GM12878 (cell line): ENCODE measurements around the gene SPATA46.

Experiments
- BHLHE40 ChIP-seq, 2 experiments: fragments of 450-650 bp in 1 of 2; IDR thresholded peaks; 2 replicates each; pipeline ENCODE4 v1.6.1; 2011 to 2017; ENCODE audit warnings: low read depth in 2 of 2, borderline replicate concordance in 1 of 2, improper control_type of control experiment in 1 of 2, low read length in 1 of 2, mild to moderate bottlenecking in 1 of 2
- CREM ChIP-seq: IDR thresholded peaks from 2 replicates; pipeline ENCODE4 v1.6.1; 2014; ENCODE audit warnings: antibody characterized with exemption, low read depth
- EGR1 ChIP-seq, 2 experiments: IDR thresholded peaks; 1 replicate in 1 of 2; 2 replicates in 1 of 2; pipeline ENCODE4 v1.6.1; 2011 to 2012; ENCODE audit warnings: low read depth in 2 of 2, low read length in 2 of 2, borderline replicate concordance in 1 of 2, mild to moderate bottlenecking in 1 of 2, moderate library complexity in 1 of 2
- ELK1 ChIP-seq: IDR thresholded peaks from 2 replicates; pipeline ENCODE4 v1.6.1; 2012; ENCODE audit warnings: low read depth, low read length, improper control_type of control experiment
- EP300 ChIP-seq, 2 experiments: fragments of 150-350 bp in 1 of 2; IDR thresholded peaks; 2 replicates each; pipeline ENCODE4 v1.6.1; 2011 to 2012; ENCODE audit warnings: low read depth in 2 of 2, low read length in 2 of 2, borderline replicate concordance in 1 of 2, improper control_type of control experiment in 1 of 2, inconsistent platforms in 1 of 2; ENCODE audit not compliant: control insufficient read depth in 1 of 2
- EZH2 ChIP-seq: IDR thresholded peaks from 2 replicates; pipeline ENCODE4 v1.6.1; 2012; ENCODE audit warnings: low read depth, mild to moderate bottlenecking, control low read depth, inconsistent platforms, low read length, borderline replicate concordance; ENCODE audit not compliant: control insufficient read depth
- MAX ChIP-seq: IDR thresholded peaks from 2 replicates; pipeline ENCODE4 v1.6.1; 2012; ENCODE audit warnings: low read depth, low read length, improper control_type of control experiment
- MYC ChIP-seq: IDR thresholded peaks from 2 replicates; pipeline ENCODE4 v1.6.1; 2011; ENCODE audit warnings: mild to moderate bottlenecking, low read length, moderate library complexity, inconsistent platforms; ENCODE audit not compliant: insufficient read depth, insufficient replicate concordance, insufficient read length, severe bottlenecking
- POLR2AphosphoS2 ChIP-seq: IDR thresholded peaks from 2 replicates; pipeline ENCODE4 v1.6.1; 2011; ENCODE audit warnings: low read depth, mild to moderate bottlenecking, low read length, improper control_type of control experiment, moderate library complexity
- POLR2AphosphoS5 ChIP-seq: IDR thresholded peaks from 2 replicates; pipeline ENCODE4 v1.6.1; 2011; ENCODE audit warnings: mild to moderate bottlenecking, low read length, inconsistent platforms
- TAF1 ChIP-seq: IDR thresholded peaks from 2 replicates; pipeline ENCODE4 v1.6.1; 2011; ENCODE audit warnings: mild to moderate bottlenecking, low read depth, low read length, borderline replicate concordance
- TF ChIP-seq, protein P1 (sequence below), 3 experiments: IDR thresholded peaks in 2 of 3; conservative IDR thresholded peaks in 1 of 3; 2 replicates each; pipeline ENCODE4 v1.5.1; 2011; ENCODE audit warnings: low read depth in 3 of 3, low read length in 3 of 3, mild to moderate bottlenecking in 3 of 3, control low read depth in 2 of 3, moderate library complexity in 2 of 3, inconsistent platforms in 1 of 3, mixed read lengths in 1 of 3; ENCODE audit not compliant: control insufficient read depth in 2 of 3, insufficient read depth in 1 of 3; ENCODE audit errors: extremely low read depth in 1 of 3
- TF ChIP-seq, protein P2 (sequence below): IDR thresholded peaks from 2 replicates; pipeline ENCODE4 v1.6.1; 2012; ENCODE audit warnings: mild to moderate bottlenecking, low read depth, low read length
- TF ChIP-seq, protein P3 (sequence below): fragments of 450-650 bp; IDR thresholded peaks from 2 replicates; pipeline ENCODE4 v1.6.1; 2016; ENCODE audit warnings: mild to moderate bottlenecking

GRCh38 chr1:162365284-162366020 is 11.2 kb downstream of the SPATA46 start:
- no peak for TF ChIP-seq CREM
- TF ChIP-seq, protein P1, sequence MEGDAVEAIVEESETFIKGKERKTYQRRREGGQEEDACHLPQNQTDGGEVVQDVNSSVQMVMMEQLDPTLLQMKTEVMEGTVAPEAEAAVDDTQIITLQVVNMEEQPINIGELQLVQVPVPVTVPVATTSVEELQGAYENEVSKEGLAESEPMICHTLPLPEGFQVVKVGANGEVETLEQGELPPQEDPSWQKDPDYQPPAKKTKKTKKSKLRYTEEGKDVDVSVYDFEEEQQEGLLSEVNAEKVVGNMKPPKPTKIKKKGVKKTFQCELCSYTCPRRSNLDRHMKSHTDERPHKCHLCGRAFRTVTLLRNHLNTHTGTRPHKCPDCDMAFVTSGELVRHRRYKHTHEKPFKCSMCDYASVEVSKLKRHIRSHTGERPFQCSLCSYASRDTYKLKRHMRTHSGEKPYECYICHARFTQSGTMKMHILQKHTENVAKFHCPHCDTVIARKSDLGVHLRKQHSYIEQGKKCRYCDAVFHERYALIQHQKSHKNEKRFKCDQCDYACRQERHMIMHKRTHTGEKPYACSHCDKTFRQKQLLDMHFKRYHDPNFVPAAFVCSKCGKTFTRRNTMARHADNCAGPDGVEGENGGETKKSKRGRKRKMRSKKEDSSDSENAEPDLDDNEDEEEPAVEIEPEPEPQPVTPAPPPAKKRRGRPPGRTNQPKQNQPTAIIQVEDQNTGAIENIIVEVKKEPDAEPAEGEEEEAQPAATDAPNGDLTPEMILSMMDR (IDR thresholded peaks at IDR 0.05 in 2 of 3, conservative IDR thresholded peaks at IDR 0.05 in 1 of 3; ENCODE audit: control insufficient read depth in 2 of 3, extremely low read depth in 1 of 3, insufficient read depth in 1 of 3, low read depth in 3 of 3, low read length in 3 of 3) = no peak
- no peak for TF ChIP-seq EP300 (IDR thresholded peaks at IDR 0.05; ENCODE audit: borderline replicate concordance in 1 of 2, control insufficient read depth in 1 of 2, low read depth in 2 of 2, low read length in 2 of 2)
- TF ChIP-seq BHLHE40 (IDR thresholded peaks at IDR 0.05; ENCODE audit: borderline replicate concordance in 1 of 2, low read depth in 2 of 2, low read length in 1 of 2) = no peak
- no peak for TF ChIP-seq EZH2
- TF ChIP-seq EGR1 (IDR thresholded peaks at IDR 0.05; ENCODE audit: borderline replicate concordance in 1 of 2, low read depth in 2 of 2, low read length in 2 of 2) = no peak
- no peak for TF ChIP-seq MAX
- TF ChIP-seq POLR2AphosphoS2 = no peak
- TF ChIP-seq POLR2AphosphoS5 = no peak
- no peak for TF ChIP-seq TAF1
- no peak for TF ChIP-seq MYC
- TF ChIP-seq, protein P2, sequence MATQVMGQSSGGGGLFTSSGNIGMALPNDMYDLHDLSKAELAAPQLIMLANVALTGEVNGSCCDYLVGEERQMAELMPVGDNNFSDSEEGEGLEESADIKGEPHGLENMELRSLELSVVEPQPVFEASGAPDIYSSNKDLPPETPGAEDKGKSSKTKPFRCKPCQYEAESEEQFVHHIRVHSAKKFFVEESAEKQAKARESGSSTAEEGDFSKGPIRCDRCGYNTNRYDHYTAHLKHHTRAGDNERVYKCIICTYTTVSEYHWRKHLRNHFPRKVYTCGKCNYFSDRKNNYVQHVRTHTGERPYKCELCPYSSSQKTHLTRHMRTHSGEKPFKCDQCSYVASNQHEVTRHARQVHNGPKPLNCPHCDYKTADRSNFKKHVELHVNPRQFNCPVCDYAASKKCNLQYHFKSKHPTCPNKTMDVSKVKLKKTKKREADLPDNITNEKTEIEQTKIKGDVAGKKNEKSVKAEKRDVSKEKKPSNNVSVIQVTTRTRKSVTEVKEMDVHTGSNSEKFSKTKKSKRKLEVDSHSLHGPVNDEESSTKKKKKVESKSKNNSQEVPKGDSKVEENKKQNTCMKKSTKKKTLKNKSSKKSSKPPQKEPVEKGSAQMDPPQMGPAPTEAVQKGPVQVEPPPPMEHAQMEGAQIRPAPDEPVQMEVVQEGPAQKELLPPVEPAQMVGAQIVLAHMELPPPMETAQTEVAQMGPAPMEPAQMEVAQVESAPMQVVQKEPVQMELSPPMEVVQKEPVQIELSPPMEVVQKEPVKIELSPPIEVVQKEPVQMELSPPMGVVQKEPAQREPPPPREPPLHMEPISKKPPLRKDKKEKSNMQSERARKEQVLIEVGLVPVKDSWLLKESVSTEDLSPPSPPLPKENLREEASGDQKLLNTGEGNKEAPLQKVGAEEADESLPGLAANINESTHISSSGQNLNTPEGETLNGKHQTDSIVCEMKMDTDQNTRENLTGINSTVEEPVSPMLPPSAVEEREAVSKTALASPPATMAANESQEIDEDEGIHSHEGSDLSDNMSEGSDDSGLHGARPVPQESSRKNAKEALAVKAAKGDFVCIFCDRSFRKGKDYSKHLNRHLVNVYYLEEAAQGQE = no peak
- TF ChIP-seq ELK1 = no peak
- TF ChIP-seq, protein P3, sequence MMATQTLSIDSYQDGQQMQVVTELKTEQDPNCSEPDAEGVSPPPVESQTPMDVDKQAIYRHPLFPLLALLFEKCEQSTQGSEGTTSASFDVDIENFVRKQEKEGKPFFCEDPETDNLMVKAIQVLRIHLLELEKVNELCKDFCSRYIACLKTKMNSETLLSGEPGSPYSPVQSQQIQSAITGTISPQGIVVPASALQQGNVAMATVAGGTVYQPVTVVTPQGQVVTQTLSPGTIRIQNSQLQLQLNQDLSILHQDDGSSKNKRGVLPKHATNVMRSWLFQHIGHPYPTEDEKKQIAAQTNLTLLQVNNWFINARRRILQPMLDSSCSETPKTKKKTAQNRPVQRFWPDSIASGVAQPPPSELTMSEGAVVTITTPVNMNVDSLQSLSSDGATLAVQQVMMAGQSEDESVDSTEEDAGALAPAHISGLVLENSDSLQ = no peak
